Measurements from ENCODE around the gene SCN1A. TPM values are rescaled to one million over a fixed set of nuclear protein-coding genes. Genes with fewer than 3 reads are reported as not detected.

SCN1A gene
- total RNA-seq, 1 donor from 2014 or later, result 8.6 TPM

DNA sequence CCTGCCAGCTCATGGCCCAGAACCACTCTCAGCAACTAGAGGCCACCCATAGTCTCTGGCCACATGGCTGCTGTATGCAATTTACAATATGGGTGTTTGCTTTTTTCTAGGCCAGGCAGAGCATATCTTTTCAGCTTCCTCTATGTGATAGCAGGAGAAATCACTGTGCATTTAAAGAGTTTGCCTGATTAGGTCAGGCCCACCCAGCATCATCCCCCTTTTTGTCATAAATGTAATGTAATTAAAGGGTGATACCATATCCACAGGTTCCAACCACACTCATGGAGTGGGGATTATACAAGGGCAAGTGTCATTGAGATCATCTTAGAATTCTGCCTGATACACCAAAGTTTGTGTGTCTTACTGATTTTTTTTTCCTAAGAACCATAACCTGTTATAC is 102.5 kb downstream of the SCN1A start:
- TF ChIP-seq CTCF (conservative IDR thresholded peaks at IDR 0.05), result no peak
- no peaks in the 10 kb centered on the region for H3K4me1 Mint-ChIP-seq

GRCh38 chr2:166017208-166017607 is 110.6 kb downstream of the SCN1A start:
- Mint-ChIP-seq H3K36me3 (ENCODE audit: low read depth) (no peaks in the 10 kb centered on the region), H3K27me3 (ENCODE audit: low read depth) (no peaks in the 10 kb centered on the region), H3K4me1 (peaks cover 5% of the 10 kb centered on the region), H3K9me3 (no peaks in the 10 kb centered on the region), H3K27ac (ENCODE audit: unreplicated experiment) (no peak overlapping the region), H3K4me3 (no peak overlapping the region)
- no peak for TF ChIP-seq CTCF (conservative IDR thresholded peaks at IDR 0.05)
- DNase-seq (ENCODE audit: low read depth, low spot score), result no peak

More for the DNA sequence above, 102.5 kb downstream of the SCN1A start:
- Mint-ChIP-seq H3K27me3 (ENCODE audit: low read depth) (no peaks in the 10 kb centered on the region), H3K4me3 (no peak overlapping the region), H3K27ac (ENCODE audit: unreplicated experiment) (no peak overlapping the region), H3K36me3 (ENCODE audit: low read depth) (no peaks in the 10 kb centered on the region), H3K9me3 (no peaks in the 10 kb centered on the region)
- DNase-seq (ENCODE audit: low read depth, low spot score), result no peak

GRCh38 chr2:166013878-166014277 is 113.9 kb downstream of the SCN1A start:
- Mint-ChIP-seq H3K27me3 (ENCODE audit: low read depth) (no peaks in the 10 kb centered on the region), H3K4me1 (peaks cover 5% of the 10 kb centered on the region), H3K27ac (ENCODE audit: unreplicated experiment) (no peak overlapping the region), H3K4me3 (no peak overlapping the region), H3K9me3 (no peaks in the 10 kb centered on the region), H3K36me3 (ENCODE audit: low read depth) (no peaks in the 10 kb centered on the region)
- no peak for DNase-seq (ENCODE audit: low read depth, low spot score)
- TF ChIP-seq CTCF (conservative IDR thresholded peaks at IDR 0.05), result no peak

- peaks cover 5% of the 10 kb centered on the region for H3K4me1 Mint-ChIP-seq
- H3K27ac Mint-ChIP-seq (ENCODE audit: unreplicated experiment), result no peak overlapping the region
- H3K4me3 Mint-ChIP-seq, result no peak overlapping the region
- no peak for DNase-seq (ENCODE audit: low read depth, low spot score)
- H3K9me3 Mint-ChIP-seq, result no peaks in the 10 kb centered on the region
- no peaks in the 10 kb centered on the region for H3K27me3 Mint-ChIP-seq (ENCODE audit: low read depth)
- H3K36me3 Mint-ChIP-seq (ENCODE audit: low read depth), result no peaks in the 10 kb centered on the region
- TF ChIP-seq CTCF (conservative IDR thresholded peaks at IDR 0.05), result no peak
Observed at GRCh38 chr2:166011660-166012059, 116.2 kb downstream of the SCN1A start.

GRCh38 chr2:166000401-166000800 is 127.4 kb downstream of the SCN1A start:
- DNase-seq (ENCODE audit: low read depth, low spot score), result no peak
- no peak overlapping the region for H3K27ac Mint-ChIP-seq (ENCODE audit: unreplicated experiment)
- H3K9me3 Mint-ChIP-seq, result no peaks in the 10 kb centered on the region
- peaks cover 6% of the 10 kb centered on the region for H3K4me1 Mint-ChIP-seq
- H3K27me3 Mint-ChIP-seq (ENCODE audit: low read depth), result no peaks in the 10 kb centered on the region
- H3K4me3 Mint-ChIP-seq, result no peak overlapping the region
- no peak for TF ChIP-seq CTCF (conservative IDR thresholded peaks at IDR 0.05)
- no peaks in the 10 kb centered on the region for H3K36me3 Mint-ChIP-seq (ENCODE audit: low read depth)

DNA sequence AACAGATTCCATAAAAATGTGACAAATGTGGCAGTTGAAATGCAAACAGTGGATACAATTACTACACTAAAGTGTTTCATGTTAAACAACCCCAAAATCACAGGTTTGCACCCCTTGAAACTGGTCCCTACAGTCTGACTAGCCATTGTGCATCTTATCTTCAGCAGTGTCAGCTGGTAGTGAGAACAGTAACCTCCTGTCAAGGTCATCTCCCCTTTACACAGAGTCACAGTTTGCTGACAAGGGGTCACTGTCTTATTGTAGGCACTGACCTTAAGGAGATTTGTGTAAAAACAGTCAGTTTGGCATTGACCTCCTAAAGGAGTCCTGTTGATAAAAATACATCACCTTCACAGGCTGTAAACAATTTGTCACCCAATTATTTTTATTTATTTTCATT is 137.0 kb downstream of the SCN1A start:
- no peak for TF ChIP-seq CTCF (conservative IDR thresholded peaks at IDR 0.05)
- Mint-ChIP-seq H3K4me3 (no peak overlapping the region), H3K36me3 (ENCODE audit: low read depth) (peaks cover 7% of the 10 kb centered on the region), H3K27me3 (ENCODE audit: low read depth) (no peaks in the 10 kb centered on the region), H3K4me1 (no peaks in the 10 kb centered on the region), H3K9me3 (peaks cover 3% of the 10 kb centered on the region), H3K27ac (ENCODE audit: unreplicated experiment) (no peak overlapping the region)
- DNase-seq (ENCODE audit: low read depth, low spot score), result no peak
